HG02623 (cell line): ENCODE results near the gene PWWP2B.

Source experiments
- ATAC-seq: cut with Tn5 transposase; IDR thresholded peaks from one replicate; pipeline ENCODE4 v1.9.1; 2021; ENCODE audit warnings: moderate library complexity; ENCODE audit not compliant: unreplicated experiment

The PWWP2B gene

DNA sequence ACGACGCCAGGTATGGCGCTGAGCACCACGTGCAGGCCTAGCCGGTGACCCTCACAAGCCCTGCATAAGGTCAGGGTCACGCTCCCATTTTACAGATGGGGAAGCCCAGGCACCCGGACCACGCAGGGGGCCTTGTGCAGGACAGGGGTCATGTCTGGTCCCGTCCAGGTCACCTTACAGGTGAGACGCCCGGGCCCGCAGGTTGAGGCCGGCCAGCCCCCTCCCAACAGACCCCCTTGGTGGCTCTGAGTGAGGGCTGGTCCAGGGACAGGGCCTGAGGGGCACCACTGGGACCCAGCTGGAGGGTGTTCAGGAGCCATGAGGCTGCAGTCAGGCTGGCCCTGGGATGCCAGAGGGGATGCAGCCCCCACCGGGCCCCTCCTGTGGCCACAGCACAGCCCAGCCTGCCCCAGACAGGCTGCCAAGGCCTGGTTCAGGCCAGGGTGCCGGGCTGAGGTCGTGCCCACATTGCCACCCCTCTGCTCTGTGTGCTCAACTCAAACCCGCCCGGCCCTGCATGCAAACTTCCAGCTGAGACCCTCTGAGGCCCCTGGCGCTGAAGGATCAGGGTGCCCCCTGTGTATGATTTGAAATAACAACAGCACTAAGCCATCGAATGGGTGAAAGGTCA, 69.0 kb downstream of the PWWP2B start:
- ATAC-seq, result no peak

DNA sequence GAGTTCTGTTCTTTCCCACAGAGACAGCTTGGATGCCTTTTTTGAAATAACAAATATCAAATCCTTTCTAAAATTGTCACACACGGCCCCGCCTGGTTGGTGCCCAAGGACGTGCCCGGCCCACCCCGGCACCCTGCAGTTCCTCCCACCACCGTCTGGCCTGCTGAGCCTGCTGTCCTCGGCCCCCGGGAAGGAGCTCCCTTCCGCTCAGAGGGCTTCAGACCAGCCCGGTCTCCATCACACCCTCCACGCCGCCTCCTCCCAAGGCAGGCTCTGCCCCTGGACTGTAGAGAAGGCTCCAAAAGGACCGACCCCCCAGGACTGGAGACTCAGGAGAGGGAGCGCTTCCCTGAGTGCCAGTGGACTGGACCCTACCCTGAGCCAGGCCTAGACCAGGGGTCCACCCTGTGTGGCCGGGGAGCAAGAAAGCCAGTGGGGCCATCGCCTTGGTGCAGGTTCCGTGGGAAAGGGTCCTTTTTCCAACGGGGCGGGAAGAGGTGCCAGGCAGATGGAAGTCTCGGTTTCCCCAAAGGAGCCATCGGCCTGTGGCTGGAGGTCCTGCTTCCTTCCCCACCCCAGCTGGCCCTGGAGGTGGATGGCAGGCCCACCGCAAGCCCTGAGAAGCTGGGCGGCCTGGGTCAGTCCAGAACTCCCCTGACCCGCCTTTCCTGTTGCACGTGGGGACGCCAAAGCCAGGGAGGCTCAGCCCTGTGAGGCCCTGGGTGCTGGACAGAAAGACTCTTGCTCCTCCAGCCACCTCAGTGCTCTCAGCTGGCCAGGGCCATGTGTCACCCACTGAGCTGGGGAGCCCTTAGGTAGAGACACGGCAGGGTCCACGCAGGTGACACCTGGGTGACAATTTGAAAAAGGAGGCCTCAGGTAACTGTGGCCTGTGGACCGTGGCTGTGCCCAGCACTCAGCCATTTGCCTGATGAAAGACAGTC, 69.8 kb downstream of the PWWP2B start:
- ATAC-seq, result no peak
